CD14-positive monocyte (primary cell): ENCODE results near the gene ATP5F1B. TPM values are rescaled to one million over a fixed set of nuclear protein-coding genes. Genes with fewer than 3 reads are reported as not detected.

Source experiments
- DNase-seq, 3 donors: peaks; one replicate each; pipeline ENCODE4 v3.0.0-alpha.2; 2011 to 2022
- H2AFZ ChIP-seq: 2 replicates; pipeline ENCODE4 v1.6.0; 2012; ENCODE audit warnings: mild to moderate bottlenecking, low read depth, low read length, inconsistent platforms; ENCODE audit not compliant: insufficient read depth, poor library complexity, severe bottlenecking
- H3K27ac ChIP-seq, 2 donors: 1 replicate in 1 of 2; 2 replicates in 1 of 2; pipeline ENCODE4 v1.5.1; 2012 to 2013; ENCODE audit warnings: low read length in 2 of 2, control low read depth in 1 of 2, inconsistent platforms in 1 of 2, low read depth in 1 of 2, mild to moderate bottlenecking in 1 of 2
- H3K27me3 ChIP-seq, 2 donors: one replicate each; pipeline versions ENCODE4 v1.6.0 to v1.6.1; 2011 to 2013; ENCODE audit warnings: low read length in 2 of 2; ENCODE audit not compliant: control insufficient read depth in 2 of 2, insufficient read depth in 2 of 2
- H3K36me3 ChIP-seq, 2 donors: replicated peaks in 1 of 2; 1 replicate in 1 of 2; 2 replicates in 1 of 2; pipeline versions ENCODE4 v1.5.1 to v1.6.1; 2012 to 2013; ENCODE audit warnings: low read length in 2 of 2, control low read depth in 1 of 2, inconsistent platforms in 1 of 2, mild to moderate bottlenecking in 1 of 2; ENCODE audit not compliant: insufficient read depth in 2 of 2, control insufficient read depth in 1 of 2
- H3K4me1 ChIP-seq, 2 donors: 1 replicate in 1 of 2; 2 replicates in 1 of 2; pipeline versions ENCODE4 v1.5.1 to v1.6.1; 2012 to 2013; ENCODE audit warnings: low read length in 2 of 2, control low read depth in 1 of 2, inconsistent platforms in 1 of 2, mild to moderate bottlenecking in 1 of 2, moderate library complexity in 1 of 2; ENCODE audit not compliant: insufficient read depth in 2 of 2, control insufficient read depth in 1 of 2
- H3K4me2 ChIP-seq: replicated peaks from 2 replicates; pipeline ENCODE3; 2012; ENCODE audit warnings: low read length, moderate library complexity, mild to moderate bottlenecking; ENCODE audit not compliant: poor library complexity, severe bottlenecking; ENCODE audit errors: extremely low read depth
- H3K4me3 ChIP-seq, 3 experiments: fragments of 200-600 bp in 1 of 3; sonication (generic) in 1 of 3; replicated peaks in 1 of 3; 1 replicate in 2 of 3; 2 replicates in 1 of 3; pipeline ENCODE4 v1.5.1; 2011 to 2013; ENCODE audit warnings: low read length in 3 of 3, mild to moderate bottlenecking in 3 of 3, control low read depth in 2 of 3, low read depth in 2 of 3, inconsistent platforms in 1 of 3, moderate library complexity in 1 of 3
- H3K79me2 ChIP-seq: 2 replicates; pipeline ENCODE4 v1.6.0; 2012; ENCODE audit warnings: mild to moderate bottlenecking, control low read depth, inconsistent platforms, low read length, moderate library complexity; ENCODE audit not compliant: insufficient read depth
- H3K9ac ChIP-seq: 2 replicates; pipeline ENCODE4 v1.6.0; 2017; ENCODE audit warnings: low read length, mild to moderate bottlenecking; ENCODE audit not compliant: insufficient read depth, poor library complexity, severe bottlenecking
- H3K9me3 ChIP-seq, 2 donors: replicated peaks in 1 of 2; 1 replicate in 1 of 2; 2 replicates in 1 of 2; pipeline versions ENCODE4 v1.5.1 to v1.6.1; 2012 to 2013; ENCODE audit warnings: low read length in 2 of 2, control low read depth in 1 of 2; ENCODE audit not compliant: control insufficient read depth in 1 of 2, insufficient read depth in 1 of 2
- H4K20me1 ChIP-seq: 2 replicates; pipeline ENCODE4 v1.6.0; 2012; ENCODE audit warnings: mild to moderate bottlenecking, low read length, control low read depth, moderate library complexity; ENCODE audit not compliant: insufficient read depth
- H3K27ac Mint-ChIP-seq, 7 donors: one replicate each; pipeline ENCODE4 v1.8.0; 2020; ENCODE audit warnings: mild to moderate bottlenecking in 7 of 7, mixed read lengths in 7 of 7, moderate library complexity in 6 of 7, inconsistent platforms in 2 of 7
- H3K27me3 Mint-ChIP-seq, 3 donors: one replicate each; pipeline ENCODE4 v1.8.0; 2021 to 2022; ENCODE audit warnings: low read depth in 3 of 3, mild to moderate bottlenecking in 3 of 3, mixed read lengths in 3 of 3, moderate library complexity in 3 of 3, inconsistent platforms in 1 of 3
- H3K36me3 Mint-ChIP-seq, 2 donors: one replicate each; pipeline ENCODE4 v1.8.0; 2020; ENCODE audit warnings: mixed read lengths in 2 of 2, inconsistent platforms in 1 of 2, mild to moderate bottlenecking in 1 of 2
- H3K4me1 Mint-ChIP-seq: one replicate; pipeline ENCODE4 v1.8.0; 2020; ENCODE audit warnings: mild to moderate bottlenecking, mixed read lengths
- H3K4me3 Mint-ChIP-seq, 2 donors: one replicate each; pipeline ENCODE4 v1.8.0; 2020; ENCODE audit warnings: mild to moderate bottlenecking in 2 of 2, mixed read lengths in 2 of 2, moderate library complexity in 1 of 2
- H3K9me3 Mint-ChIP-seq, 7 donors: one replicate each; pipeline ENCODE4 v1.8.0; 2020 to 2022; ENCODE audit warnings: mixed read lengths in 7 of 7, mild to moderate bottlenecking in 6 of 7, moderate library complexity in 6 of 7, inconsistent platforms in 2 of 7
- CTCF ChIP-seq: fragments of 200-600 bp; IDR thresholded peaks from one replicate; pipeline ENCODE4 v1.8.0; 2022; ENCODE audit warnings: antibody characterized with exemption, mild to moderate bottlenecking
- WGBS: methylation state at CpG from one replicate; pipeline ENCODE4 v1.1.5; 2013; ENCODE audit warnings: missing lambda C conversion rate; ENCODE audit not compliant: insufficient coverage; 5-methylcytosine and 5-hydroxymethylcytosine counted together
- intact Hi-C, 2 donors: fragments of 100-400 bp; cut with micrococcal nuclease; formaldehyde crosslinking; loops; one replicate each; pipeline versions ENCODE4 v1.15.0 to v1.15.1; 2023
- polyA plus RNA-seq, 3 donors: library from polyadenylated mRNA; depleted of rRNA in 1 of 3; unstranded in 2 of 3; stranded (reverse) in 1 of 3; fragments of 300-500 nt in 2 of 3; fragments of >200 nt in 1 of 3; fragmentation: Illumina TruSeq in 2 of 3; gene quantifications; 1 replicate in 2 of 3; 2 replicates in 1 of 3; pipeline ENCODE4 v1.2.3, GENCODE V29; 2012 to 2021

The ATP5F1B gene
- polyA plus RNA-seq, 3 donors: 554 to 1,093 (median 1,038) TPM

DNA sequence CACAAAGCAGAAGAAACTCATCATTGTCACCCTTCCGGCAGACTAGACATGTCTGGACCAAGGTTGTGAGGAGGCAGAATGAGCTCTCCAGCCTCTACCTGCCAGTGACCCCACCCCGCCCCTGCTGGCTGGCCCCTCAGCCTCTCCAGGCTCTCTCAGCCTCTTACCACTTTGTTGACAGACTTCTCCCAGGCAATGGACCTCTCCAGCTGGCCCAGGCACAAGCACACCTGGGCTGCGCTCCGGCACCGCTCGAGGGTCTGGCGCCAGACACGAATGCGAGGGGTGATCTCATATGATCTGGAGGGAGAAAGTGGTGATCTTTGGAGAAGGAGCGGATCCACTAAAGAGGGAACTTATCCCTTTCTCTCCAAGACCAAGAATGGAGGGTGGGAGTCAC lies 46.0 kb downstream of the ATP5F1B start:
- H3K9me3 Mint-ChIP-seq: peaks cover 0 to 3% (median 0%) of the 10 kb centered on the region in 7 donors
- TF ChIP-seq CTCF: no peak
- no peaks in the 10 kb centered on the region for H3K9me3 ChIP-seq
- H3K36me3 ChIP-seq: peaks cover 91 to 99% of the 10 kb centered on the region in 2 donors
- DNase-seq: no peak
- peaks cover 54% of the 10 kb centered on the region for H4K20me1 ChIP-seq
- no peak overlapping the region for H3K4me3 ChIP-seq
- H3K4me1 ChIP-seq: no peaks in the 10 kb centered on the region
- WGBS: 93% methylated on average over 4 of the region's 10 CpGs
- H3K27ac ChIP-seq: no peak overlapping the region
- H3K27me3 ChIP-seq: no peaks in the 10 kb centered on the region
- H3K4me2 ChIP-seq: no peak overlapping the region
- H3K9ac ChIP-seq: no peak overlapping the region
- H2AFZ ChIP-seq: no peak overlapping the region
- intact Hi-C loops: no loop called here
- H3K27ac Mint-ChIP-seq: peak overlapping the region in 1 of 7 donors; percentile 57
- H3K4me3 Mint-ChIP-seq: no peak overlapping the region
- peaks cover 88 to 98% of the 10 kb centered on the region in 2 donors for H3K36me3 Mint-ChIP-seq
- no peaks in the 10 kb centered on the region for H3K27me3 Mint-ChIP-seq
- H3K4me1 Mint-ChIP-seq: no peaks in the 10 kb centered on the region
- no peaks in the 10 kb centered on the region for H3K79me2 ChIP-seq

GRCh38 chr12:56599041-56599440 lies 46.7 kb downstream of the ATP5F1B start:
- no peak overlapping the region for H3K4me3 ChIP-seq
- H3K4me1 ChIP-seq: no peaks in the 10 kb centered on the region
- H3K27me3 ChIP-seq: no peaks in the 10 kb centered on the region
- DNase-seq: no peak
- H3K27ac Mint-ChIP-seq: no peak overlapping the region
- H3K4me1 Mint-ChIP-seq: no peaks in the 10 kb centered on the region
- intact Hi-C loops: no loop called here
- peaks cover 51% of the 10 kb centered on the region for H4K20me1 ChIP-seq
- H3K4me2 ChIP-seq: no peak overlapping the region
- H3K4me3 Mint-ChIP-seq: no peak overlapping the region
- peaks cover 81 to 94% of the 10 kb centered on the region in 2 donors for H3K36me3 Mint-ChIP-seq
- H3K9ac ChIP-seq: no peak overlapping the region
- no peaks in the 10 kb centered on the region for H3K9me3 ChIP-seq
- WGBS: 98% methylated on average over 7 of the region's 15 CpGs
- H3K79me2 ChIP-seq: no peaks in the 10 kb centered on the region
- no peaks in the 10 kb centered on the region for H3K27me3 Mint-ChIP-seq
- peaks cover 0 to 3% (median 0%) of the 10 kb centered on the region in 7 donors for H3K9me3 Mint-ChIP-seq
- peaks cover 86 to 97% of the 10 kb centered on the region in 2 donors for H3K36me3 ChIP-seq
- no peak overlapping the region for H2AFZ ChIP-seq
- no peak for TF ChIP-seq CTCF
- H3K27ac ChIP-seq: no peak overlapping the region
